ENCODE measurements around the gene PHAF1. TPM values are rescaled to one million over a fixed set of nuclear protein-coding genes. Genes with fewer than 3 reads are reported as not detected.
"Not testable (repeated sequence)": the region's sequence is repeated elsewhere in the genome, so short reads cannot be mapped to it uniquely, and the experiment has no call there.

PHAF1 gene
- polyA plus RNA-seq, 1 donor: 20.8 TPM

GRCh38 chr16:67105246-67105645, 4.5 kb upstream of the PHAF1 start:
- no peak for DNase-seq

- DNase-seq: peak; percentile 37
Observed at GRCh38 chr16:67105881-67106280, 3.9 kb upstream of the PHAF1 start.

DNA sequence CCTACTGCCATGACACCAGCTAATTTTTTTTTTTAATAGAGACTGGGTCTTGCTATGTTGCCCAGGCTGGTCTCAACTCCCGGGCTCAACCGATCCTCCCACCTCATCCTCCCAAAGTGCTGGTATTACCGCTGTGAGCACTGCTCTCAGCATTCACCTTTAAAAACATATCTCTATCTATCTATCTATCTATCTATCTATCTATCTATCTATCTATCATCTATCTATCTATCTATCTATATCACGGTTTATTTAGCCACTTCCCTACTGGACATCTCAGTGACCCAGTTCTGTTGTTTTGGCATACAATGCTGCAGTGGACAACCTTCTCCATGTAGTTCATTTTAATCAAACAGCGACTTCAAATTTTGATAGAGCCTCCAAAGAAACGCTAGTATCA, 1.3 kb upstream of the PHAF1 start:
- DNase-seq: no peak

DNA sequence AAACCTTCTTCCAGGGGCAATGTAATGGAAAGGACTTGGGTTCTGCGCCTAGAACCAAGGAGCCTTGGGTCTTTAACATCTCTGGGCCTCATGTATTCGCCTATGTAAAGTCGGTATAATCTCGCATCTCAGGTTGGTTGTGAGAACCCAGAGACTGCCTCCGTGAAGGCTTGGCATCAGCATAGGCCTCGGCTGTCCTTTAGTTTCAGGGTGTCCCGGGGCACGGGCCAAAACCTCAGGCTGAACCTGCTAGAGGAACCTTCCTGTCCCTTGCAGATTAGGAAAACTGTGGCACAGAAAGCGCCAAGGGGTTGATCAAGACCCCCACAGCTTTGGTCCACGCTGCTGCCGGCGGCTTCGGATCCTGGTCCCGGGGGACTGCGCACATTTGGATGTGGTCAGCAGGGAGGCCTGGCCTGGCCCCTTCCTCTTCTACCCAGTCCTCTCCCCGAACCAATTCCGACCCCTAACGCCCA, 772 bp upstream of the PHAF1 start:
- DNase-seq: no peak

DNA sequence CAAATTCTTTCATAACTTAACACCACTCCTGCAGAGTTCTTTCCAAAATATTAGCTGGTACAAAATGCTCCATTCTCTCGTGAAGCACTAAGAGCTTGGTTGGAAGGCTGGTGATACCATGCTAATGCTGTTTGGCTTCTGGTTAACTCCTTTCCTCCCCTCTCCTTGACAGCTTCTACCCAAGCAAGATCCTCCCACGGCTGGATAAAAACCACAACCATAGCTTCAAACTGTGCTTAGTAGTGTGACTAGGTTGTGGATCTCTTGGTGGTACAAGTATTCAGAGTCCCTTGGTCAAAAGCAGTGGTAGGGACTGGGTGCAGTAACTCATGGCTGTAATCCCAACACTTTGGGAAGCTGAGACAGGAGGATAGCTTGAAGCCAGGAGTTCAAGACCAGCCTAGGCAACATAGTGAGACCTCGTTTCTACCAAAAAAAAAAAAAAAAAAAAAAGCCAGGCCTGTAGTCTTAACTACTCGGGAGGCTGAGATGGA, 2.3 kb downstream of the PHAF1 start:
- DNase-seq: no peak

- no peak for DNase-seq
Observed at GRCh38 chr16:67112591-67113399, 3.1 kb downstream of the PHAF1 start.

GRCh38 chr16:67114793-67115192, 5.1 kb downstream of the PHAF1 start:
- no peak for DNase-seq

GRCh38 chr16:67115639-67116038, 5.9 kb downstream of the PHAF1 start:
- no peak for DNase-seq

- no peak for DNase-seq
Observed at GRCh38 chr16:67116388-67117311, 6.9 kb downstream of the PHAF1 start.

- no peak for DNase-seq
Observed at GRCh38 chr16:67117716-67118115, 8.0 kb downstream of the PHAF1 start.

DNA sequence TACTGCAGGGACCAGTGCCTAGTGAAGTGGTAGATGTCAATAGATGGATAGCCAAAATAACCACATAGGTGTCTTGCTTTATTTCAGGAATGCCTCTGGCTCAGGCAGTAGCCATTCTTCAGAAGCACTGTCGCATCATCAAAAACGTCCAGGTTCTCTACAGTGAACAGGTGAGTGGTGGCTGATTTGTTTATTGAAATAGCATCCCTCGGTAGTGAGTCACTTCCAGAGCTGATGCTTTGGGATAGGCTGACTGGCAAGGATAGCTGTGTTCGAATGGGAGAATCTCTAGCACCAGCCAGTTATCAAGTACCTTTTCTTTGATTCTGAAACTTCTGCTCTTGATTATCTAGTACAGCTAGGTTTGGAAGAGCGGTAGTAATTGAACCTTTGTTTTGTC, 10.3 kb downstream of the PHAF1 start:
- no peak for DNase-seq

DNA sequence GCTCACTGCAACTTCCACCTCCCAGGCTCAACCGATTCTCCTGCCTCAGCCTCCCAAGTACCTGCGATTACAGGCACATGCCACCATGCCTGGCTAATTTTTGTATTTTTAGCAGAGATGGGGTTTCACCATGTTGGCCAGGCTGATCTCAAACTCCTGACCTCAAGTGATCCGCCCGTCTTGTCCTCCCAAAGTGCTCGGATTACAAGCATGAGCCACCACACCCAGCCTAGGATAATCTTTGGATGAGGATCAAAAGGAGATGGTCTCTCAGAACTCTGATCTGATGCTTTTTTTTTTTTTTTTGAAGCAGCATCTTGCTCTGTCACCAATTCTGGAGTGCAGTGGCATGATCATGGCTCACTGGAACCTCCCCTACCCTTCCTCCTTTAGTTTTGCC, 13.1 kb downstream of the PHAF1 start:
- DNase-seq: not testable (repeated sequence)

DNA sequence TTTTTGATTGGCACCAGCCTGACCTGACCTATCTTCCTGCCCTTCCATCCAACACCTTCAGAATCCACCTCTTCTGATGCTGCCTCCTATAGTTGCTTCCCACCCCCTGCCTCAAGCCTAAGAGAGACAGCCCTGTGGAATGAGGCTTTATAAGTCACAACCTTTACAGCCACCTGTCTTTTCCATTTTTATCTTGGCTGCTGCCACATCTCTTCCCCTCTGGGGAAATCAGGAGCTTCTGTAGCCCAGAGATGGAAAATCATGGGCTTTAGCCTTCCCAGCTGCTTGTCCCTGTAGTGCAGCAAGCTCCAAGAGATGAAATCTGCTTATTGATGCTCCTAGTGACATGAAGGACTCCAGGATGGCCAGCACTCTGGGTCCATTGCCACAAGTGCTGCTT, 18.7 kb downstream of the PHAF1 start:
- no peak for DNase-seq

DNA sequence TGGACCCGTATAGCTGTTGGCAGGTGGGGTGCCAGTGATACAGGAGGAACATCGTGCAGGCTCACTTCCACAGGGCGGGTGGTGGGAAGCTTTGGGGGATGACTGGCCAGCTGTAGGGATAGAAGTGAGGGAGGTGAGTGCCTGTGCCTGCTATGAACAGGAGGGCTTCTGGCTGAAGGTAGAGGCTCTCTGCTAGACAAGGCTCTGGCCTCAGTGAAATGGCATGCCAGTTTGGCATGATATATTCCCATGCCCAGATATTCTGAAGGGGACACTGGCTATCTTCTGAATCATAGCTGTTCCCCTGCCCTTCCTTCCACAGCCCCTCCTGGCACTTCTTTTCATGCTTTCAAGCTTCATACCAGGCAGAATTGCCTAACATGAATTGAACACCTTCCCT, 19.1 kb downstream of the PHAF1 start:
- no peak for DNase-seq

GRCh38 chr16:67129422-67129821, 19.7 kb downstream of the PHAF1 start:
- no peak for DNase-seq

- no peak for DNase-seq
Observed at GRCh38 chr16:67137605-67138004, 27.9 kb downstream of the PHAF1 start.

DNA sequence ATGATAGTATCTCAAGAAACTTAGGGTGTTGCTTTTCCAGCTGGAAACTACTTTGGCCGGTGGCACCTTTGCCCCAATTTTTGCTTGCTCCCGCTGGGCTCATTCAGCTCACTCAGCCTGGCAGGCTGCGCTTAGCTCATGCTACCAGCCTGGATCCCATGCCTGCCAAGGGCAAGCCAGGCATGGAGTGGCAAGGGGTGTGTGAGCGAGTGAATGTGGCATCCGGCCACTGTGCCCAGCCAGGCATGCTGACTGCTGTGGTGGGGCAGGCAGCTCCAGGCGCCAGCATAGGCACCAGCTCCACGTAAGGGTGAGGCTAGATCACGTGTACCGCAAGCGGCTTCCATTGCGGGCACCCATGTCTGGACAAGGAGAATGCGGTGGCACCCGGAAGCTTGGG, 31.6 kb downstream of the PHAF1 start:
- DNase-seq: no peak

- no peak for DNase-seq
Observed at GRCh38 chr16:67142342-67142741, 32.6 kb downstream of the PHAF1 start.

DNA sequence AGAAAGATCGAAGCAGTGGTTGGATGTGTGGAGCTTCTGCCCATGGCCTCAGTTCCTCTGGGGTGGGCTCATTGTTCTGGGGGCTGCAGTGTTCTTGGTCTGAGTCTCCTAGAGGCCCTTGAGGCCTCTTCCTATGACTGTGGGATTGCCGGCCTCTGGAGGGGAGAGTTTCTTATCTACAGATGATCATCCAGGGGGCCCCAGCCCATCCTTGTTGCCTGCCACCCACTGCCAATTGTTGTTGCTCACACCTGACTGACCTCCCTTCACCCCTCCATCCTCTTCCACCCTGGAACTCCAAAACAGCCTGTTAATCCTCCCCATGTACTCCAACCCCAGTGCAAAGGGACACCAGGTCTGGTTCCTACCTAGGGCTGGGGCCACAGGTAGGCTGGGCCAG, 35.2 kb downstream of the PHAF1 start:
- no peak for DNase-seq

GRCh38 chr16:67145746-67146145, 36.0 kb downstream of the PHAF1 start:
- DNase-seq: no peak

- no peak for DNase-seq
Observed at GRCh38 chr16:67146523-67147357, 37.0 kb downstream of the PHAF1 start.

- no peak for DNase-seq
Observed at GRCh38 chr16:67147437-67148140, 37.8 kb downstream of the PHAF1 start.

Measured in hindlimb muscle (tissue), 1 donor.